HepG2 (cell line): Measurements from ENCODE around the gene PMEL. TPM values are rescaled to one million over a fixed set of nuclear protein-coding genes. Genes with fewer than 3 reads are reported as not detected.

ENCODE experiments used
- ARNT2 ChIP-seq: sonication (generic); formaldehyde crosslinking; IDR thresholded peaks from 2 replicates; pipeline ENCODE4 v1.8.0; 2022; ENCODE audit warnings: mild to moderate bottlenecking, low read depth, missing genetic modification reagents, moderate library complexity
- ASH2L ChIP-seq: fragments of 300-600, 200-600 bp; sonication (generic); IDR thresholded peaks from 2 replicates; pipeline ENCODE4 v1.7.0; 2017; ENCODE audit warnings: low read depth, mild to moderate bottlenecking, moderate library complexity, mixed read lengths, low read length; ENCODE audit not compliant: insufficient read length
- GRHL1 ChIP-seq: sonication (generic); formaldehyde crosslinking; conservative IDR thresholded peaks from 2 replicates; pipeline ENCODE4 v1.8.0; 2022; ENCODE audit warnings: missing genetic modification reagents
- HINFP ChIP-seq: sonication (generic); formaldehyde crosslinking; IDR thresholded peaks from 2 replicates; pipeline ENCODE4 v1.4.0; 2020; ENCODE audit warnings: low read depth, mild to moderate bottlenecking, missing genetic modification reagents
- KDM2A ChIP-seq: sonication (generic); formaldehyde crosslinking; IDR thresholded peaks from 2 replicates; pipeline ENCODE4 v1.4.0; 2020; ENCODE audit warnings: low read depth, missing genetic modification reagents, borderline replicate concordance
- MTERF4 ChIP-seq: sonication (generic); formaldehyde crosslinking; IDR thresholded peaks from 2 replicates; pipeline ENCODE4 v1.8.0; 2023; ENCODE audit warnings: mild to moderate bottlenecking, missing genetic modification reagents
- NCOA1 ChIP-seq: sonication (generic); formaldehyde crosslinking; IDR thresholded peaks from 2 replicates; pipeline ENCODE4 v1.9.0; 2021; ENCODE audit warnings: missing genetic modification reagents
- PHF5A ChIP-seq: IDR thresholded peaks from one replicate; pipeline ENCODE4 v1.6.1; 2018; ENCODE audit warnings: low read depth, missing genetic modification reagents; ENCODE audit not compliant: unreplicated experiment
- PITX1 ChIP-seq: sonication (generic); formaldehyde crosslinking; IDR thresholded peaks from 2 replicates; pipeline ENCODE4 v1.5.1; 2020; ENCODE audit warnings: mild to moderate bottlenecking, missing genetic modification reagents
- RBFOX2 ChIP-seq: fragments of 200-400 bp; formaldehyde crosslinking; IDR thresholded peaks from 2 replicates; pipeline ENCODE4 v1.6.1; 2017; ENCODE audit warnings: low read depth, mild to moderate bottlenecking, low read length
- ZNF318 ChIP-seq: sonication (generic); formaldehyde crosslinking; IDR thresholded peaks from 2 replicates; pipeline ENCODE4 v1.4.0; 2020; ENCODE audit warnings: mild to moderate bottlenecking, missing genetic modification reagents
- ZNF331 ChIP-seq: sonication (generic); formaldehyde crosslinking; IDR thresholded peaks from 2 replicates; pipeline ENCODE4 v1.4.0; 2020; ENCODE audit warnings: missing genetic modification reagents
- ZNF33A ChIP-seq: sonication (generic); formaldehyde crosslinking; IDR thresholded peaks from 2 replicates; pipeline ENCODE4 v1.5.1; 2020; ENCODE audit warnings: missing genetic modification reagents, mild to moderate bottlenecking, moderate library complexity, borderline replicate concordance
- ZNF549 ChIP-seq: sonication (generic); formaldehyde crosslinking; IDR thresholded peaks from 2 replicates; pipeline ENCODE4 v1.5.0; 2020; ENCODE audit warnings: missing genetic modification reagents
- ZNF597 ChIP-seq: sonication (generic); formaldehyde crosslinking; IDR thresholded peaks from 2 replicates; pipeline ENCODE4 v1.5.0; 2020; ENCODE audit warnings: missing genetic modification reagents
- ZSCAN29 ChIP-seq: sonication (generic); formaldehyde crosslinking; conservative IDR thresholded peaks from 2 replicates; pipeline ENCODE4 v1.4.0; 2020; ENCODE audit warnings: mild to moderate bottlenecking, missing genetic modification reagents
- polyA plus RNA-seq, 8 experiments: library from polyadenylated mRNA; depleted of rRNA in 3 of 8; stranded (reverse) in 7 of 8; unstranded in 1 of 8; fragments of >200 nt; fragmentation: Illumina TruSeq in 4 of 8; extraction: Trizol in 4 of 8; gene quantifications; 2 replicates each; pipeline versions ENCODE4 v1.2.1 to v1.2.3, GENCODE V29; 2011 to 2016; ENCODE audit warnings: low read depth in 4 of 8, missing spikeins in 1 of 8, mixed read lengths in 1 of 8; ENCODE audit not compliant: insufficient read depth in 1 of 8
- total RNA-seq, 5 experiments: library from RNA; depleted of rRNA; stranded (reverse); fragments of >200 nt; fragmentation: Illumina TruSeq; extraction: Trizol; gene quantifications; 2 replicates each; pipeline ENCODE4 v1.2.3, GENCODE V29; 2016; ENCODE audit warnings: low read depth in 1 of 5

The PMEL gene
- total and polyA plus RNA-seq, 2 of the 13 experiments (the other 11 are each of a cell fraction or from before 2014, with no cell fraction given): 0.49 to 3.3 TPM

GRCh38 chr12:55974308-55974730, 8.5 kb upstream of the PMEL start (continued):
- TF ChIP-seq ZNF318 (CRISPR knock-in tag): no peak
- no peak for TF ChIP-seq ZNF597 (CRISPR knock-in tag)
- no peak for TF ChIP-seq KDM2A (CRISPR knock-in tag)
- TF ChIP-seq ARNT2 (CRISPR knock-in tag): no peak
- no peak for TF ChIP-seq ZNF331 (CRISPR knock-in tag)
- no peak for TF ChIP-seq ASH2L
- no peak for TF ChIP-seq ZSCAN29 (CRISPR knock-in tag)
- TF ChIP-seq HINFP (CRISPR knock-in tag): no peak; the same call in 1 of the 2 replicates
- peak; percentile 56; the same call in 1 of the 2 replicates for TF ChIP-seq MTERF4 (CRISPR knock-in tag)
- TF ChIP-seq ZNF33A (CRISPR knock-in tag): no peak
- TF ChIP-seq RBFOX2: peak; percentile 70
- no peak for TF ChIP-seq NCOA1 (CRISPR knock-in tag)
- no peak for TF ChIP-seq PHF5A
- TF ChIP-seq PITX1 (CRISPR knock-in tag): no peak; the same call in 1 of the 2 replicates
- no peak for TF ChIP-seq ZNF549 (CRISPR knock-in tag)
- no peak for TF ChIP-seq GRHL1 (CRISPR knock-in tag)
